GM21390 (cell line): Measurements from ENCODE around the gene AKAP13.
"Not testable (repeated sequence)": the region's sequence is repeated elsewhere in the genome, so short reads cannot be mapped to it uniquely, and the experiment has no call there.

ENCODE experiments used
- ATAC-seq: cut with Tn5 transposase; IDR thresholded peaks from one replicate; pipeline ENCODE4 v1.9.1; 2021; ENCODE audit not compliant: unreplicated experiment

AKAP13 gene

DNA sequence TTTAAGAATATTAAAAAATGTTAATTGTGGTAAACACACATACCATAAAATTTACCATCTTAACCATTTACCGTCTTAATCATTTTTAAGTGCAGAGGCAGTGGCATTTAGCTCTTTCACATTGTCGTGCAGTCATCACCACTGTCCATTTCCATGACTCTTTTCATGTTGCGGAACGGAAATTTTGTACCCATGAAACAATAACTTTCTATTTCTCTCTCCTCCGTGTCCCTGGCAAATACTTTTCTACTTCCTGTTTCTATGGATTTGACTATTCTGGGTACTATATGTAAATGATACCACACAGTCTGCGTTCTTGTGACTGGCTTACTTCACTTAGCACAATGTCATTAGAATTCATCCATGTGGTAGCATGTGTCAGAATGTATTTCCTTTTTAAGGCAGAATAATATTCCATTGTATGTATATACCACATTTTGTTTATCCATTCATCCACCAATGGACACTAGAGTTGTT, 27.9 kb downstream of the AKAP13 start:
- peak; percentile 52 for ATAC-seq

DNA sequence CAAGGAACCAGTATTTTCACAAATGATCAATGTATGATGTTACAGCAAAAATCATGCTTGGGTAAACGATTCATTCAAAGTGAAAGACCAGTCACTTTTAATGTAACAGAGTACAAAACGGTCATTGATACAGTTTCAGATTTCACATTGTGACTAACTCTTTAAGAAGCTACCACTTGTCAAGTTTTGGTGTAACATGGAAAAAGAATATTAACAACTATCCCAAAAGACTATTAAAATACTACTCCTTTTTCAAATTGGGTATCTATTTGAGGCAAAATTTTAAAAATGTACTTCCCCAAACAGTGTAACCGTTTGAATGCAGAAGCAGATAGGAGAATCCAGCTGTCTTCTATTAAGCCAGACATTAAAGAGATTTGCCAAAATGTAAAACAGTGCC, 31.7 kb downstream of the AKAP13 start:
- no peak for ATAC-seq

DNA sequence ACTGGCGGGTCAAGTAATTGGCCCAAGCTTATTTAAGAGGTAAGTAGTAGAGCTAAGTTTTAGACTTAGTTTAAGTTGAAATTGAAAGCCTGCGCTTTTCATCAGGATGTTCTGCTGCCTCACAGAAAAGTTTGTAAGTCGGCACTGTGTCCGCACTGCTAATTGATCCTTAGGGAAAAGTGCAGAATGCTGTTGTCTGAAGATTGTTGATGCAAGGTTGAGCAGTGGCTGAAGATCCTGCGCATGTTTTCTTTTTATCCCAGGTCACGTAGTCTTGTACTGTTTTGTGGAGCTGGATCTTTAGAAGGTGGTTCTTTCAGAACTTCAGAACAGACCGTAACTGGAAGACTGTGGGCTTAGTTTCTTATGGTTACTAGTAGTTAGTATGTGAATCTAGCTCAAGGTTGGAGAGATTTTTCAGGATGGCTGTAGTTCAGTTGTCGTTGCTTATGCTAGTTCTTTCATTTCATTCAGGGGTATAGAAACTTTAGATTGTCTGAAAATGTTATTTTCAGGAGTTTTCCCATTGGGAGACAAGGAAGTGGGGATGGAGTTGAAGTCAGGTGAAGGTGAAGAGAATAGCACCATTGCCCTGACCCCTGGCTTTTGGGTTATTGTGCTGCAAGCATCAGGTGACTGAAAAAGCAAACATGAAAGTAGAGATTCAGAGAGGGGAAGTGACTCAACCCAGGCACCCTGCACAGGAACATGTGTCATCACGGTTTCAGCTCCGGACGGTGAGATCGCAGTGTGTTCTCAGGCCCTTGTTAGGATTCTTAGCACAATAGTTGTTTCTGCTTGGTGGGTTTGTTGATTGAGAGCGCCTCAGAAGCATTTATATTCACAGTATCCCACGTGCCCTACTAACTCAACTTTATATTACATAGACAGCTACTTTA, 32.8 kb downstream of the AKAP13 start:
- peak; percentile 94 for ATAC-seq

DNA sequence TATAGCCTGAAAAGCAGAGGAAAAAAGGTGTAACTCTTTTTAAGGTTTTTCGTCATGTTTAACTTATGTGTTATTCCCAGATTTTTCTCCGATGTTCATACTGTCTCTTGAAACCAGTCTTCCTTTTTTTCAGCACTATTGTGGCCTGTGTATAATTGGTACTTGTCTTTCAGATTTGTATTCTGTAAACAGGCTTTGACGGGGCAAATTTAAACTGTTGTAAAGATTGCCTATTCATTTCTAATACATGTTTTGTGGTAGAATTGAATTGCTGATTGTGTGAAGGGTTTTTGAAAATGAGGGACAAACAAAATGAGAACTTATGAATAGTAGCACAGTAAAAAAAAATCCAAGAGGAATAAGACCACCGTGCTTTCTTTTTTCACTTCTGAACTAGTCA, 33.6 kb downstream of the AKAP13 start:
- ATAC-seq: no peak

DNA sequence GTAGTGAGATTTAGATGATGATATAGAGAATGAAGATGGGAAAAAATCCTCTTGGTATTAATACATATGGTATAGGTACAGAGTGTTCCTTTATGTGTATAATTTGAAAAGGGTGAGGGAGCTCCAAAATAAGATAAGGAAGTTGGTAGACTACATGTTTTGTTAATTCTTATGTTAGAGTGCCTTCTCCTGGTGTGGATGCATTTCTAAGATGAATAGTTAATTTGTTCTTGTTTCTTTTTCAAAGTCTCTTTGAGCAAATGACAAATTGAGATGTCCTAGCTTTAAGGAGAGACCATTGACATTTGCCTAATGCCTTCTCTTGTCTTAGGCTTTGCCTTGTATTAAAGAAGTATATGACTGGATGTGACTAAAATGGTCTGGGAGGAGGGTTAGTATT, 34.1 kb downstream of the AKAP13 start:
- ATAC-seq: no peak

DNA sequence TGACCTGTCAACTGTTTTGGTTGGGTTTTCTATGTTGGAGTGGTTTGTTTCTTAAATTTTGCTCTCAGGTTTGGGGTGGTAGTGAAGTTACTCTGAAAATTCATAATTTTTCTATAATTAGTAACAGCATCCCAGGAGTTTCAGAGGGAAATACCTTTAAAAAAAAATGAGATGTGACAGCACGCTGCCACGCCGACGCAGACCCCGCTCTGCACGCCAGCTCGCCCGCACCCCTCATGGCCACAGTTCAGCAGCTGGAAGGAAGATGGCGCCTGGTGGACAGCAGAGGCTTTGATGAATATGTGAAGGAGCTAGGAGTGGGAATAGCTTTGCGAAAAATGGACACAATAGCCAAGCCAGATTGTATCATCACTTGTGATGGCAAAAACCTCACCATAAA, 34.6 kb downstream of the AKAP13 start:
- no peak for ATAC-seq

DNA sequence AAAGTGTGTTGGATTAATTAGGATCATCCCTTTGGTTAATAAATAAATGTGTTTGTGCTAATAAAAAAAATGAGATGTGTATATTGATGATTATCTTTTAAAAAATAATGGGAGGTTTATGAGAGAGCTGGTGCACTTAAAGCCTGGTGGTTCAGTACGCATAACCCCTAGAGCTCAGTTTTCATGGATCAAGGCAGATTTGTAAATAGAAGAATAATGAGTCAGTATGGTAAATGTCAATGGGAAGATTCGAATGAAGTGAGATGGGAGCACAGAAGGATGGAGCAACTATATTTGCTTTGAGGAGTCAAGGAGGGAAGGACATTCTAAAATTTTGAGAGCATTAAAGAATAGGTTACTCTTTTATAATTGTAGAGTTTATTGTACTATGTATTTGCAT, 35.4 kb downstream of the AKAP13 start:
- ATAC-seq: no peak

DNA sequence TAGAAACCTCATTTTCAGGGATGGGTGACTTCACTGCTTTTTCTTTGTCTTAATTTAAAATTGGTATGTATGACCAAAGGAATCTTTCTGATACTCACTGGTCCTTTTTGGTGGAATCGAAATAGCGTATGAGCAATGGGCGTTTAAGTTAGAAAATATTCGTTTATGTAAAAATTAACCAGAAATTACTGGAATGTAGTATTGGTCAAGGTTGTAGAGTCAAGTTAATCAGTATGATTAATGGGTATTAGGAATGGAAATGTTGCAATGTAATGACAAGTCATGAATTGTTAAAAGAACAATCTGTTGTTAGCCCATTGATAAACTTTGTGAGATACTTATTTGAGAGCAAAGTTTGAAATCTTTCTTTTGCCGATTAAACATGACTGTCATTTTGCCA, 36.9 kb downstream of the AKAP13 start:
- ATAC-seq: no peak

DNA sequence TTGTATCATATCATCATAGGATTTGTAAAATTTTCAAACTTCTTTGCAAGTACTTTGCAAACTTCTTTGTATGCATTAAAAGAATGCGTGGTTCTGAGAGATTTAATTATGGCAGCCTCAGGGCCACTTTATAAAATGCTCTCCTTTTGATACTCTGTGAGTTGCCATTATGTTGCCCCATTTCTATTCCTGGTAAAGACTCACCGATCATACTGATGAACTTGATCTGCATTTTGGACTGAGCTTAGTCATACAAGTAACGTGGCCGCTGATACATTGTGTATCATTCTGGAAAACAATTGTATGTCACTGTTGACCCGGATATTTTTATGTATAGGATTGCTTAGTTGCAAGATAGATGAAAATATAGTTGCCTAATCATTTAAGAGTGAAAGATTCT, 38.8 kb downstream of the AKAP13 start:
- no peak for ATAC-seq

DNA sequence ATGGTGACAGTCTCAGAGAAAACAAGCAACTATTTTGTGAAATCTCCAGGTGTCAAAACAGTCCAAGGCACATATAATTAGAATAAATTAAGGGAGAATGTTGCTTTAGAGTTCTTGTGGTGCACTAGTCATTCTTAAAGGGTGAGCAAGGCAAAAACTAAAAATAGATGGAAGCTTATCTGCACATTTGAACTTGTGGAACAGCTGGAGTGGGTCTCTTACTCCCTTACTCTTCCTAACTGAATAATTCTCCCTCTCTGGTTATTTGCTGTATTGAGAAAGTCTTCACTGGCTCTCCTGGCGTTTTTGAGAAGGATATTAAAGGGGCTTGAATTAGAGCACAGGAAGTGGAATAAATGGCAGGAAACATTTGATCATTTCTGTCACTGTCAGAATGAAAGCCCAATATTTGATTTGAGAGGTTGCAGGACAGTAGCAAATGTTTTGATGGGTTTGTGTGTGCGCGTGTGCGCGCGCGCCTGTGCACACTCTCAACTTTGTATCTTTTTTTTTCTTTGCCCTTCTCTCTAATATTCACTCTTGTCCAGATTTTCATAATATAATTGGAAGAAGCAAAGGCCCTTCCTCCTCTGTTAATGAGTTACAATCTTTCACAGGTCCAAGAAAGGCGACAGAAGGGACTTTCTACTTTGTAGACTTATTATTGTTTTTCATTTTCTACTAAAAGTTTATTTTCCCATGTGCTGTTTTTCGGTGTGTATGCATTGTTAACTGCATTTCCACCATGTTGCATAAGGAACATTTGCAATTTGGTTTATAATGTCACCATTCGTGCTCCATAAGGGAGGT, 40.9 kb downstream of the AKAP13 start:
- no peak for ATAC-seq

DNA sequence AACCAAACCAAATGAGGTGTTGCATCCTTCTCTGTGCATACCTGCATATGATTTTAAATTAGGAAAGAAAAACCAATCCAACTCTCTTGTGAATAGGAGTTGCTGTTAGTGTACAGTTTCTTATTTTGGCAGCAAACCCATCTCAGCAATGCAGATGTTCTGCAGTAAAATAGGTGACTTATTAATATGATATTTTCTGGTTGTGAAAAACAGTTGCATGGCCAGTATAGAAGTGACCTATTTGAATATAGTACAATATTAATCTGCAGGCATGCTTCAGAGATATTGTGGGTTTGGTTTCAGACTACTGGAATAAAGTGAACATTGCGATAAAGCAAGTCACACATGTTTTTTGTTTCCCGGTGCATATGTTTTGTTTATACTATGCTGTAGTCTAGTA, 42.2 kb downstream of the AKAP13 start:
- no peak for ATAC-seq

DNA sequence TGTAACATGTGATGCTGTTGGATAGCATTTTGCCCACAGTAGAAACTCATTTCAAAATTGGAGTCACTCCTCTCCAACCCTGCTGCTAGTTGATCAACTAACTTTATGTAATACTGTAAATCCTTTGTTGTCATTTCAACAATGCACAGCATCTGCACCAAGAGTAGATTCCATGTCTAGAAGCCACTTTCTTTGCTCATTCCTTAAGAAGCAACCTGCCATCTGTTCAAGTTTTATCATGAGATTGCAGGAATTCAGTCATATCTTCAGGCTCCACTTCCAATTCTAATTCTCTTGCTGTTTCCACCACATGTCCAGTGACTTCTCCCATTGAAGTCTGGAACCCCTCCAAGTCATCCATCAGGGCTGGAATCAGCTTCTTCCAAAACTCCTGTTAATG, 42.9 kb downstream of the AKAP13 start:
- ATAC-seq: no peak

DNA sequence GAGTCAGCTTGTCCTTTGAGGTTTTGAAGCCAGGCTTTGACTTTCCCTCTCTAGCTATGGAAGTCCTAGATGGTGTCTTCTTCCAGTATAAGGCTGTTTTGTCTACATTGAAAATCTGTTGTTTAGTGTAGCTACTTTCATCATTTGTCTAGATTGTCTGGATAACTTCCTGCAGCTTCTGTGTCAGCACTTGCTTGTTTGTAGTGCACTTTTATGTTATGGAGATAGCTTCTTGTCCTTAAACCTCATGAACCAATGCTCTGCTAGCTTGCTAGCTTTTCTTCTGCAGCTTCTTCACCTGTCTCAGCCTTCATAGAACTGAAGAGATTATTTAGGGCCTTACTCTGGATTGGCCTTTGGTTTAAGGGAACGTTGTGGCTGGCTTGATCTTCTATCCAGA, 43.8 kb downstream of the AKAP13 start:
- ATAC-seq: no peak

DNA sequence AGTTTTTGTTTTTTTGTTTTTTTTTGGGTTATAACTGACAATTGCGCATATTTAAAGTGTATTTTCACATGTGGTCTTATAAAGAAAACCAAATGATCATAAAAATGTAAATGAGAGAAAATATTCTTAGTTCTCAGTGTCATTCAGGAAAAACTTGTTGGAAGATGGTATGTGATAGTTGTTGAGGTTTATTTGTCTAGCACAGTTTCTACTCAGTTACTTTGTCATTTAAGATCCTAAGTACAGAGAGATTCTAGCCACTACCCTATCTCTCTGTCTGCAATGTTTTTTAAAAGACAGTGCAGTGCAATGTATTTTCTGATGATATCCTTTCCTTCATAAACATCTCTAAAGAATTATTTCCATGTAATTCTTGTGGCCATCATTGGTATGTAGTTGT, 46.1 kb downstream of the AKAP13 start:
- ATAC-seq: no peak

DNA sequence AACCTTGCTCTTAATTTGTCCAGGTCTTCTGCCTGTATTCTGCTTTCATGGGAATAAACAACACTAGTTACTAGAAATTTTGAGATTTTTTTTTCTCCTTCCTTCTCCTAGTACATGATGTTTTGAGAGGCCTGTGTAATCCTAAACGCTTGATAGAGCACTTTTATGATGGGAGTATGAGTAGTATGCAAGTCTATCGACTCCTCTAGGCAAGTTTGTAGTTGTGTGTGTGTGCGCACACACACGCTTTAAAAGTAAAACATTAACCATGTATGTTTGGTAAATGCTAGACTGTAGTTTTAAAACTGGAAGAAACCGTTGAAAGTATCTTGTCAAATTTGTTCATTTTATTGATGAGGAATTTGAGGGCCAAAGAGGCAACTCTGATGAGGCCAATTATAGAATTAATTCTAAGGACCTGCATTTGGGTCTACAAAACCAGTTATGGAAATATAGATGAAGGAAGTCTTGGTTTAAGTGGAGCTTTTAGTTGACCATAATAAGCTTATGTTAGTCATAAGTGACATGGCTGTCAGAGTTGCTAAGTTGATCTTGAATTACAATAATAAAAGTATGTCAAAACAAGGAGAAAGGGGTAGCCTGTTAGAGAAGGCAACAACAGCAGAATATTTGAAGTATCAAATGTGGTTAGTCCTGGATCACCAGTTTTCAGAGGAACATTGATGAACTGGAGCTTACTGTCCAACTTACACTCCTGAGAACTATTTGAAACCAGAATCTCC, 47.1 kb downstream of the AKAP13 start:
- no peak for ATAC-seq

DNA sequence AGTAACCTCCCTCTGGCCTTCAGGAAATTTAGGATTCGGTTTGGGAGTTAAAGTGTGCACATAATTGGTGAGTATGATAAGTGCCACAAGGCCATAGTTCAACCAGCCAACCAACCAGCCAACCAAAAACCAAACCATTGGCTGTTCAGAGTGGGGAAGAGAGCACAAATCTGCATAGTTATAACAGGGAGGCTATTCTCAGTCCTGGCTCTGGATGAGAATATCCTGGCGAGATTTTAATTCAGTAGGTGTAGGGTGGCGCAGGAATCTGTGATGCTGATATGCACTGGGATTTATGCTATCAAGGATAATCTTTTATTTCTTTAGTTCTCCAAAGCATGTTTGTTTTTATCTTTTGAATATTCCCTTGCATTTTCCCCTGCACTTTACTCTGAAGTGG, 49.1 kb downstream of the AKAP13 start:
- no peak for ATAC-seq

DNA sequence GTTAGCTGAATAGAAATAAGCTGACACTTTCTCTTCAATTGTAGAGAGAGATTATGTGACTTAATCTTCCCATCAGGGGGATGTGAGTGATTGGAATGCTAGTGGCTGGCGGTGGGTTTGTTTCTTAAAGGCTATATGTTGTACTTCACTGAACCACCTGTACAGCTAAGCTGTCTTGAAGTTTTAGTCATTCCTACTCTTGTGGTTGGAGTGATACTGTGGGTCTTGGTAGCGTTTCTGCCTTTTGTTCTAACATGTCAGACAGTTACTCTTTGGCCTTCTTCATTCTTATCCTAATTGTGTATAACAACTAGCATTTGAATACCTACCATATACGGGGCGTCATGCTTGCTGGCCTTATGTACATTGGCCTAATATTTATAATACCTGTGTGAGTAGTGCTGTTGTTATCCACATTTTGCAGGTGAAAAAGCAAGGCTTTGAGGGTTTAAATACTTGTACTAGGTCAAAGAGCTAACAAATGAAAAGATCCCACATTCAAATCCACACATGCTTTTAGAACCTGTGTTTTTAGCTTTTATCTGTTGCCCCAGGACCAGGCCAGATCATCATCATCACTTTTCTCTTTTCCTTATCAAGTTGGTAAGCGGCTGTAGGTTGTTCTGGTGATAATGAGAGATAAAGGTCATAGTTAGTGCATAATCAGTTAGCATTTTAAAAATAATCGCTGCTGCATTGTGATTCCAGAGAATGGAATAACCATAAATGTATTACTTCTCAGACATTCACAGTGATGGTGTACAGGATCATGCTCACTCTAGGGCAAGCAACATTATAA, 50.2 kb downstream of the AKAP13 start:
- peak; percentile 100 for ATAC-seq

DNA sequence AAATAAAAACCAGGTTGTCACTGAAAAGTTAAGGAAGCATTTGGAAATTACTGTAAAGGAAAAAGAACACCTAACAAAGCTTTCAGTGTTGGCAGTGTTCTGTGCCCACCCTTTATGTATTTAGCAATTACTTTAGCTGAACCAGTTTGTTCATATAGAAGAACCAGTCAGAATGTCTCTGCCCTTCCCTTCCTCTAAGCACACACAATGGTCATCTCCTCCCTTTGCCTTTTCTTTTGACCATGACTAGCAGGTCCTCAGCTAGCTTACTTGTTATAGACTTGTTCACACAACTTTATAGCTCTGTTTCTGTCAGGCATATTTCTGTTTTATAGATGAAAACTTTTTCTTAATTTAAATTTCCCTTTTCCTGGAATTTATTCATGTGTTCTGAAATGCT, 59.6 kb downstream of the AKAP13 start:
- ATAC-seq: no peak

DNA sequence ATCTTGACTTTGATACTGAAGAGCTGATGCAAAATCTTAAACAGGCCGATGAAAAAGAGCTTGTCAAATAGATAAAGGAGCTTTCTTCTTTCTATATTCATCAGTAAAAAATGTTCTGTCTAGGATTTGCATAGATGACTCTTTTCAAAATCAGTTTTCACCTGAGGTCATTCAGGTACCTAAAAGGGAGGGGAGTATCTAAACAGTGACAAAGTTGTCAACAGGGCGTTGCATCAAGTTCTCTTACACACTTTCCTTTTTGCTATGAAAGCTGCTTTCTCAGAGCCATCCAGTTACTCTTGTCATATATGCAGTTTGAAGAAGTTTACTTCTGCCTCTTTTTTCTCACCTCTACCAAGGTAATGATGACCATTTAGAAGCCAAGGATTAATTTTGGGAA, 60.0 kb downstream of the AKAP13 start:
- ATAC-seq: peak; percentile 62

DNA sequence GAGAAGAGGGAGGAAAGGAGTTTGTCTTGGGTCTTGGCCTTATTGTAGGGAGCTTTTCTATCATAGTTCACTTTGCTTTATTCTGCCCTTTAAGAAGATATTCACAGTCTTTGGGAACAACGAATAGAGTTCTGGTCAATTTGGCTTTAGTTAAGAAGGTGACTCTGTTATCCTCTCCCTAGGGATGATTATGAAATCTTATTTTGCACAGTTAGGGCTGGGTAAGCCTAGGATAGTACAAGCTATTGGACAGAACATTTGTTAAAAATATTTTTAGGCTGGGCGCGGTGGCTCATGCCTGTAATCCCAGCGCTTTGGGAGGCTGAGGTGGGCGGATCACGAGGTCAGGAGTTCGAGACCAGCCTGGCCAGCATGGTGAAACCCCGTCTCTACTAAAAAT, 61.5 kb downstream of the AKAP13 start:
- not testable (repeated sequence) for ATAC-seq

DNA sequence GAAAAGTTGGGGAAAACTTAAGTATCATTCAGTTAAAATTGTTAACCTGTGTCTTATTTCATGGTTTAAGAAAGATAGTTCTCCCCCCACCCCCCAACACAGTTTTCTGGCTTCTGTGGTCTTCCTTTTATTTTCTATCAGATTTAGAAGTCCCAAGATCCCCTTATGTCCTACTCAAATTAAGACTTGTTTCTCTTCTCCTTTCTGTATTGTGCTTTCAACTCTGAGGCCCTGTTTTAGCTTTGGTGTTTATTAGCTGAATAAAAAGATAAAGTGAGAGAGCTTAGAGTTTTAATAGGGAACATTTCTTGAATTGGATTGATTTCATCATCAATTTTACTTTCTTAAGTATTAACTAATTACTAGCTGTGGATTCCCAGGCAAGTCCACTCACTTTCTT, 62.6 kb downstream of the AKAP13 start:
- ATAC-seq: peak; percentile 54
